Measurements from ENCODE around the gene GRM1.
"Not testable (repeated sequence)": the region's sequence is repeated elsewhere in the genome, so short reads cannot be mapped to it uniquely, and the experiment has no call there.

GRM1 gene

GRCh38 chr6:146189131-146189530 is 160.3 kb downstream of the GRM1 start:
- in situ Hi-C loops (cut with HindIII; ENCODE audit: low sequenced_read_pairs), result no loop called here

GRCh38 chr6:146190581-146190980 is 161.7 kb downstream of the GRM1 start:
- in situ Hi-C loops (cut with HindIII; ENCODE audit: low sequenced_read_pairs), result no loop called here

DNA sequence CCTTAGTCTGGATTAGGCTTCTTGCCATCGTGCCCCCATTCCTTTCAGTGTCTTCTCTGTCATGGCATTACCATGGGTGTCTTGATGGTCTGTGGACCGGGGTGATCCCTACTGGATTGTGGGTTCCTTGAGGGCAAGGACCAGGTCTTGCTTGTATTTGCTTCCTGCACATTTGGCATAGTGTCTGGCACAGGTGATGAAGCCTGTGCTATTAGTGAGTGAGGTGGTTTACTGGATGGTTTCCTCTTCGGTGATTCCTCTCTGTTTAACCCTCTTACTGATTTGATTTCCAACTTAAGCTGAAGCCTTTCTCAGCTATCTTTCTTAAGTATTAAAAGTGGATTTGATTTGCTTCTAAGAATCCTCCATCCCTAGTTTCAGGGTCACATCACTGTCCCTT is 162.3 kb downstream of the GRM1 start:
- in situ Hi-C loops (cut with HindIII; ENCODE audit: low sequenced_read_pairs), result no loop called here

DNA sequence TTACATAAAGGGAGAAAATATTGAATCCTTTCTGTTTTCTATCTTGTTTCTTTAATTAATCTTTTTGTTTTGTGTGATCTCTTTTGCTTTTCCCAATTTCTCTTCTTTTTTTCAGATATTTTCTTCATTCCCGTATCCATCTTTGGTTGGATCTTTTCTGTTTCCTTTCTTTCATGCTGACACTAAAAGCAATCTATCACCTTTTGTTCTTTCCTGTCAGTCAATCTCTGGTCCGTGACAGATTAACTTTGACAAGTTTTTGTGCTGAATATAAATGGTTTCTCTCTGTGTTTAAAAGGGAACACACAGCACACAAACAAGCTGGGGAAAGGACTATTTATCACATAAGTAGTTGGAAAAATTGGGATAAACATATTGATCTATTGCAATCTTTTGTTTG is 162.8 kb downstream of the GRM1 start:
- in situ Hi-C loops (cut with HindIII; ENCODE audit: low sequenced_read_pairs), result no loop called here

DNA sequence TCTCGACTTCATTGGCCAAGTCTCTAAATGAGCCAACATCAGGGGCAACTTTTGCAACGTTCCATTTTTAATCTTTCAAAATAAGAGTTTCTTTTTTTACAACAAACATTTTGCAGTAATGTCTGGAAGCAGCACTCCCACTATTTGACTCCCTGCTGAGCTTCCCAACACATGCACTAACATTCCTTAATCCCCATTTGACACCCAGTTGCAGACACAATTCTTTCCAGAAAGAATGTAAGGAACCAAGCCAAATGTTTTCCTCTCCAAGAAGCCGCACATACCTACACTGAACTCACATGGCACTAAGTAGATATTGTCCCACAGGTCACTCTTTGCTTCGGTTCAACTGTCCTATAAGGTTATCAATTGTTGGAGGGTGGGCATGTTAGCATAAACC is 165.6 kb downstream of the GRM1 start:
- in situ Hi-C loops (cut with HindIII; ENCODE audit: low sequenced_read_pairs), result no loop called here

- in situ Hi-C loops (cut with HindIII; ENCODE audit: low sequenced_read_pairs), result no loop called here
These were observed 171.3 kb downstream of the GRM1 start for GRCh38 chr6:146200176-146200575.

- in situ Hi-C loops (cut with HindIII; ENCODE audit: low sequenced_read_pairs), result no loop called here
These were observed 173.7 kb downstream of the GRM1 start for GRCh38 chr6:146202570-146202969.

DNA sequence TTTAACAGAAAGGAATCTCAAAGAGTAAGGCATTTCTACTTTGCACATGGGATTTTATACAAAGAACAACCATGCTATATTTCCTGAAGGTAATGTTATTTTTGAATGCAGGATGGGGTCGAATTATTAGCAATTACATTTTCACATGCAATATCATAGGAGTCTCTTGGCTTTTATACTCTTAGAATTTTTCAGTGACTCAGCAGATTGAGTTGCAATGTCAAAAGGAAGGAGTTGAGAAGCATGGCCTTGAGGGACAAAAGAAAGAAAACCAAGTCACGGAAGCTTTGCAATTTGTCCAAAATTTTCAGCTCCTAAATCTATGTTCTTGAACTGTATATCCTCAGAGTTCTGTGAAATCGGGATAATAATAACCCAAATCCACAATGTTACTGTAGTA is 181.1 kb downstream of the GRM1 start:
- in situ Hi-C loops (cut with HindIII; ENCODE audit: low sequenced_read_pairs), result no loop called here

DNA sequence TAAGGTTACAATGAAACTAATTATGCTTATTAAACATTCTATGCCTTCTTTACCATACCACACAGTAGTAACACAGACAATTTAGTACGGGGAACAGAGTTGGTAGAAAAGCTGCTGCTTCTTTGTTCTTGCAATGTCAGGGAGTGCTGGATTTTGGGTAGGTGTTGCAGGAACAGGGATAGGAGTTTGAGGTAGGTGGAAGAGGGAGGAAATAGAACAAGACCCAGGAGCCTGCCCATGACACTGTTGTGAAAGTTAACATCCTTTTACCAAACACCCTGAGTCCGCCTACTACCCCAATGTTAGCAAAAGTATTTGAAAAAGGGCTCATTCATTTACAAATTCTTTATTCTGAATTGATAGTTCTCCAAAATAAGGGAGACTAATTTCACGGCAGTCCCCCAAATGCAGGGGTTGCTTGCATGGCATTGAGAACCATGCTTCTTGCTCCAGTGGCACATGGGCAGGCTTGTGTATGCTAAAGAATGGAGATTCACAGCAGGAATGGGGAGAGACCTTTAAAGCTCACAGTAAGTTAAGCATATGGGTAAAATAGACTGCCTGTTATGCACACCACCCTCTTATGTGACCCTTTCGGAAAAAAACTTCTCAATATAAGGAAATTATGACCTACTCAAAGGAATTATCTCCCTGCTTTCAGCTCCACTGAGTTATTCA is 181.7 kb downstream of the GRM1 start:
- in situ Hi-C loops (cut with HindIII; ENCODE audit: low sequenced_read_pairs), result no loop called here

GRCh38 chr6:146211646-146212045 is 182.8 kb downstream of the GRM1 start:
- in situ Hi-C loops (cut with HindIII; ENCODE audit: low sequenced_read_pairs), result no loop called here

DNA sequence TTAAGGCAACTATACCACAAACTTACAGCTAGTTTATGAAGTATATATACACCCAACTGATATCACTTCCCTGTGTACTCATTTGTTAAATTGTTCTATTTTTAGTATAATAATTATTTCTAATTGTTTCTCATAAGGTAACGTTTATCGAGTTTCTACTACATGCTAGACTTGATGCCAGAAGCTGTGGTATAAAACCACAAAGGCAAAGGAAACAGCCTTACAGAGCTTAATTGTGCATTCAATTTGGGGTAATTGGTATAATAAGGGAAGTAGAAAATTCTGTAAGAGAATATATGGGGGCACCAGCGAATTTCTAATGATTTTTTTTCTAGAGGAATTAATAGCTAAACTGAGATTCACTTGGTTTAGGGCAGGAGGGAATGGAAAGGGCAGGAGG is 183.9 kb downstream of the GRM1 start:
- in situ Hi-C loops (cut with HindIII; ENCODE audit: low sequenced_read_pairs), result no loop called here

DNA sequence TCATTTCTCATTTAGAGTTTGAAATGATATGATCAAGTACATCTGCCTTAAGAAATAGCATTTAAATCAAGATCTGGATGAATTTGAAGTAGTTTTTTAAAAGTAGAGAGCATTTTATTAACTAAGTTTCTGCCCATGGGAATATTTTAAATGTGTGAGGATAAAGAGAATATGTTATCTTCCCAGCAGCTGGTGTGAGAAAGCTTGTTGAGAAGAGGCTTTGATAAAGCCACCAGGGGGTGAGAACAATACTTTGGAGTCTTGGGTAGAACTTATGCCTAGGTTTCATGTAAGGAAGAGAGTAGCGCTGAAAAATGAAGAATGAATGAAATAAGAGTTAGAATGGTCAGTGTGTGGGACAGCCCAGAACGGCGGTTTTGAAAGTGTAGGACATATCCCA is 190.2 kb downstream of the GRM1 start:
- in situ Hi-C loops (cut with HindIII; ENCODE audit: low sequenced_read_pairs), result no loop called here

GRCh38 chr6:146224449-146224848 is 195.6 kb downstream of the GRM1 start:
- in situ Hi-C loops (cut with HindIII; ENCODE audit: low sequenced_read_pairs), result no loop called here

DNA sequence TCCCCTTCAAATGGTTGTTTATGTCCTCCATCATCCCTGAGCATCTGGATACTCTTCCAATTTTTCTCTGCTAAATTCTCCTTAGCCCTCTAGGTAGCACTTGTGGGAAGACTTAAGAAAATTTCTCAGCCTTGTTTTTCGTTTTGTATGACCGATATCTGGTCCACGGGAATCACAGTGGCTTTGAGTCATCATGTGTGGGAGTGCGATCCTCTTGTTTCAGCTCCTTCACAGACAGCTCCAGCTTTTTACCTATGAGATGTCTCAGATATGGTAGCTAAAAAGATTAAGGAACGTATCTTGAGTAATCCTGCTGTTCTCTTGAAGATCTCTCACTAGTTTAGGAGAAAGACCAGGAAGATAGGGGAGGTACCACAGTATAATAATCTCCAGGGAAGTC is 196.1 kb downstream of the GRM1 start:
- in situ Hi-C loops (cut with HindIII; ENCODE audit: low sequenced_read_pairs), result no loop called here

GRCh38 chr6:146240322-146240721 is 211.5 kb downstream of the GRM1 start:
- in situ Hi-C loops (cut with HindIII; ENCODE audit: low sequenced_read_pairs), result no loop called here

GRCh38 chr6:146240807-146241206 is 211.9 kb downstream of the GRM1 start:
- in situ Hi-C loops (cut with HindIII; ENCODE audit: low sequenced_read_pairs), result no loop called here

DNA sequence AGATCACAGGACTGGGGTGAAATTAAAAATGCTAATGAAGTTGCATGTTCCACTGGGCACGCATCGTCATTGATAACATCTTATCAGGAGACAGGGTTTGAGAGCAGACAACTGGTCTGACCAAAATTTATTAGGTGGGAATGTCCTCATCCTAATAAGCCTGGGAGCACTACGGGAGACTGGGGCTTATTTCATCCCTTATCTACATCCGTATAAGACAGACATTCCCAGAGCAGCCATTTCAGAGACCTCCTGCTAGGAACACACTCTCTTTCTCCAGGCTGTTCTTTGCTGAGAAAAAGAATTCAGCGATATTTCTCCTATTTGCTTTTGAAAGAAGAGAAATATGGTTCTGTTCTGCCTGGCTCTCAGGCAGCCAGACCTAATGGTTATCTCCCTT is 214.8 kb downstream of the GRM1 start:
- in situ Hi-C loops (cut with HindIII; ENCODE audit: low sequenced_read_pairs), result not testable (repeated sequence)

DNA sequence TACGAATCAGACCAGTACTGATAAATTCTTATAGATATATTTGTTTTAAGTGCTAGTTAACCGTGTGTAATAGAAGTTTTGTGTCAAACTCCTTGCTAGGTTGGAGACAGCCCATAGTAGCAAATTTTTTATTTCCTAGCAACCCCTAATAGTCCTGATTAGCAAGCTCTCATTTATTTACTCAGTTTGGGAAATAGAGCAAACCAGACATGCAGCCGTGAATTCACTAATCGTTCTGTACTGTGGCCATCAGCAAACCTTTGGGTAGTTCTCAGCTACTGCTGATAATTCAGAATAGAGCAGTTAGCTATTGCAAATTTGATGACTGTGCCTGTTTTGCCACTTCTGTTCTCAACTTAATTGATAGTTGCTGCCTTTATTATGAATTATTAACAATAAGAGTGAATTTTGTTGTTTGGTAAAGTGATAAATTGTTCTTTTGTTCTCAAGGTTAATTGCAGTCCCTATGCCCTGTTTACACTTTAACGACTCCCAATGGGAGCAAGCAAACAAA is 215.8 kb downstream of the GRM1 start:
- in situ Hi-C loops (cut with HindIII; ENCODE audit: low sequenced_read_pairs), result no loop called here

DNA sequence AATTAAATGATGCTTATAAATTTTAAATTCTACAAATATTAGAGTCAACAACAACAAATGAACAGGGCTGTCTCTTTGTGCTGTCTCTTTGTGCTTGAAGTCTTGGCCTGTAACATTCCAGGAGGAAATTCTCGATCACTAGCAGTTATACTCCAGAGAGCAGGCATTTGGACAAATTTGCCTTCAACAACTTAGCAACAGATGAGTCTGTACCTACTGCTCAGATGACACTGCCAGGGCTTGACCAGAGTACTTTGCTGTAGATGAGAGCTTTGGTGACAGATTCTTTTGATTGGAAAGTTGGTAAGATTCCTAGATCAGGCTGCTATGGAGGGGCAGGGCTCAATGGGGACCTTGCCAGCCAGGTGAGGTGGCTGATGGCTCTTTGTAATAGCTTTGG is 217.2 kb downstream of the GRM1 start:
- in situ Hi-C loops (cut with HindIII; ENCODE audit: low sequenced_read_pairs), result no loop called here

GRCh38 chr6:146253691-146254090 is 224.8 kb downstream of the GRM1 start:
- in situ Hi-C loops (cut with HindIII; ENCODE audit: low sequenced_read_pairs), result no loop called here

GRCh38 chr6:146258206-146258605 is 229.3 kb downstream of the GRM1 start:
- in situ Hi-C loops (cut with HindIII; ENCODE audit: low sequenced_read_pairs), result no loop called here

GRCh38 chr6:146260886-146261285 is 232.0 kb downstream of the GRM1 start:
- in situ Hi-C loops (cut with HindIII; ENCODE audit: low sequenced_read_pairs), result no loop called here

- in situ Hi-C loops (cut with HindIII; ENCODE audit: low sequenced_read_pairs), result no loop called here
These were observed 236.2 kb downstream of the GRM1 start for GRCh38 chr6:146265056-146265455.

Measured in DLD1 (cell line).